Measurements from ENCODE around the gene LSM14A. TPM values are rescaled to one million over a fixed set of nuclear protein-coding genes. Genes with fewer than 3 reads are reported as not detected.
A peak's percentile ranks its signal among the peaks of the same experiment; 100 is the strongest.
"Not testable (repeated sequence)": the region's sequence is repeated elsewhere in the genome, so short reads cannot be mapped to it uniquely, and the experiment has no call there.

The LSM14A gene
- polyA plus RNA-seq, 4 donors = 53.0 to 106 (median 73.0) TPM

DNA sequence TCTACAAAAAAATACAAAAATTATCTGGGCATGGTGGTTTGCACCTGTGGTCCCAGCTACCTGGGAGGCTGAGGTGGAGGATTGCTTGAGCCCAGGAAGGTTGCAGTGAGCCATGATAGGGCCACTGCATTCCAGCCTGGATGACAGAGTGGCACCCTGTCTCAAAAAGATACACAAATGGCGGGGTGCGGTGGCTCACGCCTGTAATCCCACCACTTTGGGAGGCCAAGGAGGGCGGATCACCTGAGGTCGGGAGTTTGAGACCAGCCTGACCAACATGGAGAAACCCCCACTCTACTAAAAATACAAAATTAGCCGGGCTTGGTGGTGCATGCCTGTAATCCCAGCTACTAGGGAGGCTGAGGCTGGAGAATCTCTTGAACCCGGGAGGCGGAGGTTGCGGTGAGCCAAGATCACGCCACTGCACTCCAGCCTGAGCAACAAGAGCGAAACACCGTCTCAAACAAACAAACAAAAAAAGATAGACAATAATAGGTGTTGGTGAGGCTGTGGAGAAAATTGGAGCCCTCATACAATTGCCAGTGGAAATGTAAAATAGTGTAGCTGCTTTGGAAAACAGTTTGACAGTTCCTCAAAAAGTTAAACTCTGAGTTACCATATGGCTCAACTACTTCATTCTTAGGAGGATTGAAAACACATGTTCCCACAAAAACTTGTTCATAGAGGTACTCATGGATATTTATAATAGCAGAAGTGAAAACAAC, 2.7 kb upstream of the LSM14A start:
- H3K9me3 ChIP-seq (ENCODE audit: control insufficient read depth in 2 of 2, insufficient read depth in 1 of 2, low read depth in 1 of 2, low read length in 1 of 2) = not testable (repeated sequence)
- WGBS, 3 donors = 97 to 98% (median 98%) methylated on average over 12 of the region's 12 CpGs

DNA sequence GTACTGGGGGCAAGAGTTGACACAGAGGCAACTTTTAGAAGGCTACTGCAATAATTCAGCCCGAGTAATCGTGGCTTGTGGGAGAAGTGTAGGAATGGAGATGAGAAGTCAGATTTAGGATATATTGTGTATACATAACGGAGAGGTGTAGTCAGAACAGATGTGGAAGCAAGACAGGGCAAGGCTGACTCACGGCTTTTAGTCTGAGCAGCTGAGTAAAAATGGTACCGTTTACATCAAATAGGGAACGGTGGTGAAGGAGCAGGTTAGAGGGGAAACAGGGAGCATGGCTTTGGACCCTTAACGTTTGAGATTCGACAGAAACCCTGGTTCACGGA, 796 bp upstream of the LSM14A start:
- H3K27me3 ChIP-seq (ENCODE audit: control insufficient read depth in 3 of 3, insufficient read depth in 3 of 3, low read length in 3 of 3) = no peaks in the 10 kb centered on the region
- H3K9me3 ChIP-seq (ENCODE audit: control insufficient read depth in 2 of 2, insufficient read depth in 1 of 2, low read depth in 1 of 2, low read length in 1 of 2) = no peaks in the 10 kb centered on the region
- WGBS, 3 donors = 17 to 27% (median 24%) methylated on average over 9 of the region's 9 CpGs
- H3K36me3 ChIP-seq (ENCODE audit: control insufficient read depth in 3 of 3, insufficient read depth in 2 of 3, low read depth in 1 of 3, low read length in 3 of 3) = peaks cover 0 to 9% (median 0%) of the 10 kb centered on the region in 3 donors
- peak overlapping the region; percentile 91 to 100 (median 97) for H3K27ac ChIP-seq (ENCODE audit: low read depth in 1 of 3, low read length in 2 of 3)
- H3K4me3 ChIP-seq (ENCODE audit: low read depth in 1 of 3, low read length in 3 of 3) = peak overlapping the region; percentile 91 to 97 (median 96)
- FAIRE-seq = no peak
- DNase-seq = no peak
- H3K4me1 ChIP-seq (ENCODE audit: control insufficient read depth in 3 of 3, insufficient read depth in 2 of 3, low read depth in 1 of 3, low read length in 2 of 3) = peaks cover 3 to 15% (median 10%) of the 10 kb centered on the region in 3 donors

More for the DNA sequence above, 2.7 kb upstream of the LSM14A start:
- H3K4me3 ChIP-seq (ENCODE audit: low read depth in 1 of 3, low read length in 3 of 3); DNase-seq; H3K27me3 ChIP-seq (ENCODE audit: control insufficient read depth in 3 of 3, insufficient read depth in 3 of 3, low read length in 3 of 3); H3K36me3 ChIP-seq (ENCODE audit: control insufficient read depth in 3 of 3, insufficient read depth in 2 of 3, low read depth in 1 of 3, low read length in 3 of 3); H3K27ac ChIP-seq (ENCODE audit: low read depth in 1 of 3, low read length in 2 of 3); FAIRE-seq: not testable (repeated sequence)
- peaks cover 0 to 14% (median 3%) of the 10 kb centered on the region in 3 donors for H3K4me1 ChIP-seq (ENCODE audit: control insufficient read depth in 3 of 3, insufficient read depth in 2 of 3, low read depth in 1 of 3, low read length in 2 of 3)

DNA sequence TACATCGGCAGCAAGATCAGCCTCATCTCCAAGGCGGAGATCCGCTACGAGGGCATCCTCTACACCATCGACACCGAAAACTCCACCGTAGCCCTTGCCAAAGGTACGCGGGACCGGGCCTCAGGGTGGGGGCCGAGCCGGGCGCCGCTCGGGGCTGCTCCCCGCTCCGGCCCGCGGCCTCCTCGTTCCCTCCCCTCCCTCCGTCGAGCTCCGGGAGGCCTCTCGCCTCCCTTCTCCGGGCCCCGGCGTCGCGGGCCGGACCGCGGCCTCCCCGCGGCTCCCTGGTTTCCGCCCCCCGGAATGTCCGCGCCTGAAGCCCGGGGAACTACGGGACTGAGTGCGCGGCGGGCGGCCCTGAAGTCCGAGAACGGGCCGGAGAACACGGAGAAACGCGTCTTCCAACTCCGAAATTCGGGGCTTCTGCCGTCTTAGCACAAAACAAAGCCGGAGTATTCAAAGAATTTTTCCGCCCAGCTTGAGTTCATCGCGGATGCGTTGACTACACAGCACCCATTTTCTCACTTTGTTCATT, 423 bp downstream of the LSM14A start:
- 0 to 1% (median 0%) methylated on average over 31 to 58 of the region's 58 CpGs for WGBS, 3 donors
- H3K27ac ChIP-seq (ENCODE audit: low read depth in 1 of 3, low read length in 2 of 3) = peak overlapping the region; percentile 97 to 100 (median 99)
- H3K9me3 ChIP-seq (ENCODE audit: control insufficient read depth in 2 of 2, insufficient read depth in 1 of 2, low read depth in 1 of 2, low read length in 1 of 2) = no peaks in the 10 kb centered on the region
- peaks cover 7 to 21% (median 12%) of the 10 kb centered on the region in 3 donors for H3K4me1 ChIP-seq (ENCODE audit: control insufficient read depth in 3 of 3, insufficient read depth in 2 of 3, low read depth in 1 of 3, low read length in 2 of 3)
- peaks cover 0 to 12% (median 0%) of the 10 kb centered on the region in 3 donors for H3K36me3 ChIP-seq (ENCODE audit: control insufficient read depth in 3 of 3, insufficient read depth in 2 of 3, low read depth in 1 of 3, low read length in 3 of 3)
- peak overlapping the region; percentile 91 to 97 (median 96) for H3K4me3 ChIP-seq (ENCODE audit: low read depth in 1 of 3, low read length in 3 of 3)
- DNase-seq = peak in 1 of 2 donors; percentile 76
- no peaks in the 10 kb centered on the region for H3K27me3 ChIP-seq (ENCODE audit: control insufficient read depth in 3 of 3, insufficient read depth in 3 of 3, low read length in 3 of 3)
- no peak for FAIRE-seq

- H3K4me1 ChIP-seq (ENCODE audit: control insufficient read depth in 3 of 3, insufficient read depth in 2 of 3, low read depth in 1 of 3, low read length in 2 of 3) = peaks cover 9 to 24% (median 12%) of the 10 kb centered on the region in 3 donors
- peak; percentile 80 to 82 for DNase-seq
- no peak for FAIRE-seq
- peaks cover 0 to 13% (median 0%) of the 10 kb centered on the region in 3 donors for H3K36me3 ChIP-seq (ENCODE audit: control insufficient read depth in 3 of 3, insufficient read depth in 2 of 3, low read depth in 1 of 3, low read length in 3 of 3)
- no peaks in the 10 kb centered on the region for H3K9me3 ChIP-seq (ENCODE audit: control insufficient read depth in 2 of 2, insufficient read depth in 1 of 2, low read depth in 1 of 2, low read length in 1 of 2)
- 1 to 2% (median 1%) methylated on average over 23 of the region's 23 CpGs for WGBS, 3 donors
- H3K27ac ChIP-seq (ENCODE audit: low read depth in 1 of 3, low read length in 2 of 3) = peak overlapping the region; percentile 97 to 100 (median 99)
- peak overlapping the region; percentile 91 to 97 (median 96) for H3K4me3 ChIP-seq (ENCODE audit: low read depth in 1 of 3, low read length in 3 of 3)
- H3K27me3 ChIP-seq (ENCODE audit: control insufficient read depth in 3 of 3, insufficient read depth in 3 of 3, low read length in 3 of 3) = no peaks in the 10 kb centered on the region
These were observed 1.1 kb downstream of the LSM14A start for GRCh38 chr19:34173193-34173956.

- Histone ChIP-seq H3K4me1 (ENCODE audit: control insufficient read depth in 3 of 3, insufficient read depth in 2 of 3, low read depth in 1 of 3, low read length in 2 of 3) (peaks cover 9 to 28% (median 12%) of the 10 kb centered on the region in 3 donors), H3K36me3 (ENCODE audit: control insufficient read depth in 3 of 3, insufficient read depth in 2 of 3, low read depth in 1 of 3, low read length in 3 of 3) (peaks cover 0 to 16% (median 0%) of the 10 kb centered on the region in 3 donors), H3K4me3 (ENCODE audit: low read depth in 1 of 3, low read length in 3 of 3) (peak overlapping the region in 1 of 3 donors; percentile 1)
- H3K9me3 ChIP-seq (ENCODE audit: control insufficient read depth in 2 of 2, insufficient read depth in 1 of 2, low read depth in 1 of 2, low read length in 1 of 2); H3K27ac ChIP-seq (ENCODE audit: low read depth in 1 of 3, low read length in 2 of 3); FAIRE-seq; DNase-seq; H3K27me3 ChIP-seq (ENCODE audit: control insufficient read depth in 3 of 3, insufficient read depth in 3 of 3, low read length in 3 of 3): not testable (repeated sequence)
- WGBS, 3 donors = 74 to 78% (median 76%) methylated on average over 8 of the region's 8 CpGs
These were observed 2.9 kb downstream of the LSM14A start for GRCh38 chr19:34175173-34175572.

GRCh38 chr19:34176581-34176980, 4.3 kb downstream of the LSM14A start:
- FAIRE-seq (no peak), DNase-seq (no peak)
- Histone ChIP-seq H3K27ac (ENCODE audit: low read depth in 1 of 3, low read length in 2 of 3) (no peak overlapping the region), H3K36me3 (ENCODE audit: control insufficient read depth in 3 of 3, insufficient read depth in 2 of 3, low read depth in 1 of 3, low read length in 3 of 3) (peaks cover 0 to 16% (median 0%) of the 10 kb centered on the region in 3 donors), H3K9me3 (ENCODE audit: control insufficient read depth in 2 of 2, insufficient read depth in 1 of 2, low read depth in 1 of 2, low read length in 1 of 2) (no peaks in the 10 kb centered on the region), H3K4me1 (ENCODE audit: control insufficient read depth in 3 of 3, insufficient read depth in 2 of 3, low read depth in 1 of 3, low read length in 2 of 3) (peaks cover 11 to 26% (median 13%) of the 10 kb centered on the region in 3 donors), H3K27me3 (ENCODE audit: control insufficient read depth in 3 of 3, insufficient read depth in 3 of 3, low read length in 3 of 3) (no peaks in the 10 kb centered on the region), H3K4me3 (ENCODE audit: low read depth in 1 of 3, low read length in 3 of 3) (no peak overlapping the region)
- WGBS, 3 donors = 39 to 40% (median 39%) methylated on average over 3 of the region's 3 CpGs

GRCh38 chr19:34178274-34178610, 5.9 kb downstream of the LSM14A start:
- H3K4me3 ChIP-seq (ENCODE audit: low read depth in 1 of 3, low read length in 3 of 3) = no peak overlapping the region
- no peaks in the 10 kb centered on the region for H3K9me3 ChIP-seq (ENCODE audit: control insufficient read depth in 2 of 2, insufficient read depth in 1 of 2, low read depth in 1 of 2, low read length in 1 of 2)
- 15 to 37% (median 19%) methylated on average over 2 of the region's 2 CpGs for WGBS, 3 donors
- peaks cover 0 to 16% (median 1%) of the 10 kb centered on the region in 3 donors for H3K36me3 ChIP-seq (ENCODE audit: control insufficient read depth in 3 of 3, insufficient read depth in 2 of 3, low read depth in 1 of 3, low read length in 3 of 3)
- DNase-seq (peak in 1 of 2 donors; percentile 29), FAIRE-seq (no peak)
- H3K27ac ChIP-seq (ENCODE audit: low read depth in 1 of 3, low read length in 2 of 3) = no peak overlapping the region
- no peaks in the 10 kb centered on the region for H3K27me3 ChIP-seq (ENCODE audit: control insufficient read depth in 3 of 3, insufficient read depth in 3 of 3, low read length in 3 of 3)
- peaks cover 11 to 24% (median 16%) of the 10 kb centered on the region in 3 donors for H3K4me1 ChIP-seq (ENCODE audit: control insufficient read depth in 3 of 3, insufficient read depth in 2 of 3, low read depth in 1 of 3, low read length in 2 of 3)

GRCh38 chr19:34179066-34179465, 6.8 kb downstream of the LSM14A start:
- Histone ChIP-seq H3K27ac (ENCODE audit: low read depth in 1 of 3, low read length in 2 of 3) (no peak overlapping the region), H3K36me3 (ENCODE audit: control insufficient read depth in 3 of 3, insufficient read depth in 2 of 3, low read depth in 1 of 3, low read length in 3 of 3) (peaks cover 0 to 14% (median 1%) of the 10 kb centered on the region in 3 donors), H3K9me3 (ENCODE audit: control insufficient read depth in 2 of 2, insufficient read depth in 1 of 2, low read depth in 1 of 2, low read length in 1 of 2) (no peaks in the 10 kb centered on the region), H3K27me3 (ENCODE audit: control insufficient read depth in 3 of 3, insufficient read depth in 3 of 3, low read length in 3 of 3) (no peaks in the 10 kb centered on the region), H3K4me1 (ENCODE audit: control insufficient read depth in 3 of 3, insufficient read depth in 2 of 3, low read depth in 1 of 3, low read length in 2 of 3) (peaks cover 11 to 19% (median 16%) of the 10 kb centered on the region in 3 donors), H3K4me3 (ENCODE audit: low read depth in 1 of 3, low read length in 3 of 3) (no peak overlapping the region)
- FAIRE-seq (no peak), DNase-seq (no peak)
- WGBS, 3 donors = 25 to 43% (median 32%) methylated on average over 2 of the region's 2 CpGs
